Parathyroid adenoma (tissue), 2 donors: ENCODE data around the gene MLPH.

ENCODE experiments used
- H2AFZ ChIP-seq: fragments of 300-600 bp; sonication (generic); one replicate; pipeline ENCODE4 v1.7.0; 2017; ENCODE audit warnings: antibody characterized with exemption, mild to moderate bottlenecking
- H3K27ac ChIP-seq: fragments of 300-600 bp; sonication (generic); one replicate; pipeline ENCODE4 v1.7.0; 2017
- H3K27me3 ChIP-seq: fragments of 300-600 bp; sonication (generic); one replicate; pipeline ENCODE4 v1.7.0; 2017; ENCODE audit warnings: low read length; ENCODE audit not compliant: control insufficient read depth, insufficient read depth
- H3K36me3 ChIP-seq: fragments of 300-600 bp; sonication (generic); one replicate; pipeline ENCODE4 v1.7.0; 2017; ENCODE audit warnings: low read length; ENCODE audit not compliant: control insufficient read depth, insufficient read depth
- H3K4me1 ChIP-seq: fragments of 300-600 bp; sonication (generic); one replicate; pipeline ENCODE4 v1.7.0; 2017; ENCODE audit warnings: control low read depth
- H3K4me2 ChIP-seq: fragments of 300-600 bp; sonication (generic); one replicate; pipeline ENCODE4 v1.7.0; 2017; ENCODE audit warnings: low read length
- H3K4me3 ChIP-seq: fragments of 300-600 bp; sonication (generic); one replicate; pipeline ENCODE4 v1.7.0; 2017; ENCODE audit warnings: low read depth, low read length
- H3K79me2 ChIP-seq: fragments of 300-600 bp; sonication (generic); one replicate; pipeline ENCODE4 v1.7.0; 2017; ENCODE audit warnings: control low read depth
- H3K9ac ChIP-seq: fragments of 300-600 bp; sonication (generic); one replicate; pipeline ENCODE4 v1.7.0; 2017; ENCODE audit warnings: mild to moderate bottlenecking
- H3K9me3 ChIP-seq: fragments of 300-600 bp; sonication (generic); one replicate; pipeline ENCODE4 v1.7.0; 2017; ENCODE audit warnings: low read length; ENCODE audit not compliant: control insufficient read depth
- TF ChIP-seq, protein P1 (sequence below): fragments of 300-600 bp; sonication (generic); IDR thresholded peaks from one replicate; pipeline ENCODE4 v1.7.0; 2017; ENCODE audit warnings: antibody characterized with exemption, mild to moderate bottlenecking
- donor health status: primary hyperparathyroidism.

MLPH gene

DNA sequence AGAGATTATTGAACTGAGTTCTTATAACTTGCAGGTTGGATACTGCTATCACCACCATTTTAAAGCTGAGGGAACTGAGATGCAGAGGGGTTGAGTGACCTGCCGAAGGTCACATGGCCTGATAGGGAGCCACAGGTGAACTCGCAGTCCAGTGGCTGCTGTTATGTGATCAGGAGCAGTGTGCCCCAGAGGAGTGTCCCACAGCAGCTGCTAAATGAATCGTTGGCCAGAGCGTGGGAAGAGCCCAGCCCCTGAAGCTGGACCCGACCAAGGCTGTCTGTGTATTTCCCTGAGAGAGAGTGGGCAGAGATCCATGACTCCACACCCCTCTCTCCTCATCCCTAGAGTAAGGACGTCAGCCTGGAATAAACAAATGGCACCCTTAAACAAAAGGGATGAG, 52.6 kb downstream of the MLPH start:
- TF ChIP-seq, protein P1, sequence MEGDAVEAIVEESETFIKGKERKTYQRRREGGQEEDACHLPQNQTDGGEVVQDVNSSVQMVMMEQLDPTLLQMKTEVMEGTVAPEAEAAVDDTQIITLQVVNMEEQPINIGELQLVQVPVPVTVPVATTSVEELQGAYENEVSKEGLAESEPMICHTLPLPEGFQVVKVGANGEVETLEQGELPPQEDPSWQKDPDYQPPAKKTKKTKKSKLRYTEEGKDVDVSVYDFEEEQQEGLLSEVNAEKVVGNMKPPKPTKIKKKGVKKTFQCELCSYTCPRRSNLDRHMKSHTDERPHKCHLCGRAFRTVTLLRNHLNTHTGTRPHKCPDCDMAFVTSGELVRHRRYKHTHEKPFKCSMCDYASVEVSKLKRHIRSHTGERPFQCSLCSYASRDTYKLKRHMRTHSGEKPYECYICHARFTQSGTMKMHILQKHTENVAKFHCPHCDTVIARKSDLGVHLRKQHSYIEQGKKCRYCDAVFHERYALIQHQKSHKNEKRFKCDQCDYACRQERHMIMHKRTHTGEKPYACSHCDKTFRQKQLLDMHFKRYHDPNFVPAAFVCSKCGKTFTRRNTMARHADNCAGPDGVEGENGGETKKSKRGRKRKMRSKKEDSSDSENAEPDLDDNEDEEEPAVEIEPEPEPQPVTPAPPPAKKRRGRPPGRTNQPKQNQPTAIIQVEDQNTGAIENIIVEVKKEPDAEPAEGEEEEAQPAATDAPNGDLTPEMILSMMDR: no peak

DNA sequence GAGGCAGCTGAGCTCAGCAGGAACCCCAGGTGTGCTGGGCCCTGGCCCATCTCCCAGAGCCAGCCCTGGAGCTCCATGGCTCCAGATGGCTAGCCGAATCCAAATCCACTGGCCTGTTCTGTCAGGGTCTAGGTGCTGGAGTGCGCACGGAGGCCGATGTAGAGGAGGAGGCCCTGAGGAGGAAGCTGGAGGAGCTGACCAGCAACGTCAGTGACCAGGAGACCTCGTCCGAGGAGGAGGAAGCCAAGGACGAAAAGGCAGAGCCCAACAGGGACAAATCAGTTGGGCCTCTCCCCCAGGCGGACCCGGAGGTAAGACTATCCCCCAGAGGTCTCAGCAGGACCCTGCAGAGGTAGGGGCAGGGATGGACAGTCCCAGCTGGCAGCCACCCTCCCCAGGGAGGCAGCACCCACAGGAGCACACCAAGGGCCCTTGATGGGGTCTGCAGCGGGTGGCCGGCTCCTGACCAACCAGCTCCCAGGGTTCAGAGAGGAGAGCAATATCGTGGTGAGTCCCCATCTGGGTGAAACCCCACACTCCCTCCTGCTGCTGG, 53.2 kb downstream of the MLPH start:
- Histone ChIP-seq H3K27me3 (no peaks in the 10 kb centered on the region), H3K4me2 (no peak overlapping the region), H3K79me2 (no peaks in the 10 kb centered on the region), H3K36me3 (no peaks in the 10 kb centered on the region), H3K9me3 (no peaks in the 10 kb centered on the region), H3K4me1 (no peaks in the 10 kb centered on the region), H3K4me3 (no peak overlapping the region), H2AFZ (no peak overlapping the region), H3K27ac (no peak overlapping the region), H3K9ac (no peak overlapping the region)
- TF ChIP-seq, protein P1: no peak

More for the DNA sequence above, 52.6 kb downstream of the MLPH start:
- no peak overlapping the region for H3K9ac ChIP-seq
- H3K4me3 ChIP-seq: no peak overlapping the region
- no peak overlapping the region for H2AFZ ChIP-seq
- H3K4me2 ChIP-seq: no peak overlapping the region
- no peaks in the 10 kb centered on the region for H3K27me3 ChIP-seq
- H3K27ac ChIP-seq: no peak overlapping the region
- H3K79me2 ChIP-seq: no peaks in the 10 kb centered on the region
- no peaks in the 10 kb centered on the region for H3K9me3 ChIP-seq
- no peaks in the 10 kb centered on the region for H3K36me3 ChIP-seq
- no peaks in the 10 kb centered on the region for H3K4me1 ChIP-seq

DNA sequence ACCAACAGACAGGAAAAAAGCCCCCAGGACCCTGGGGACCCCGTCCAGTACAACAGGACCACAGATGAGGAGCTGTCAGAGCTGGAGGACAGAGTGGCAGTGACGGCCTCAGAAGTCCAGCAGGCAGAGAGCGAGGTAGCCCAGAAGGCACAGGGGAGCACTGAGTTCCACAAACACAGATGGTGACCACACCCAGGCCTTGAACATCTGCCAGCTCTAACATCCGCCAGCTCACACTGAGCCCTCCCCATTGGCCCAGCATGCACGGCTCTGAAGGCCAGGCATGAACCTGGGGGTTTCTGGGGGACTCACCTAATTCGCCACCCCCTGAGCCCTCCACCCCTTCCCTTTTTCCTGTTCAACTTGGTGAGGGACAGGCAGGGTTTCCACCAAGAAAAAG, 53.8 kb downstream of the MLPH start:
- H3K4me2 ChIP-seq: no peak overlapping the region

DNA sequence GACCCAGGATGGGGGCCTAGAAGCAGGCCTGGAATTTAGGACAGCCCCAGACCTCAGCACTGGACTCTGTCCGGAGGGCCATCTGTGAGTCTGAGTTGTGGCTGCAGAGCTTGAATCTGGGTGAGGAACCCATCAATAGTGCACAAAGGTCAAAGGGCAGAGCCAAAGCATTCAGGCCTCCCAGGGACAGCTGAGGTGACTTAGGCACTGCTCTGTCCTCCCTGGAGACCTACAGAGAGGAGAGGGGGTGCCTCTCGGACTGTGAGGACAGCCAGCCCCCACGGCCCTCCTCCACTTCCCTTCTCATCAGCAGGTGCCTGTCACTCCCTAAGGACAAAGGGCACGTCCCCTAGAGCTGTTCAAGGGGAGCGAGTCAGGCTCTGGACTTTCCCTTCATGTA, 54.2 kb downstream of the MLPH start:
- TF ChIP-seq, protein P1: no peak
- no peak overlapping the region for H3K9ac ChIP-seq
- no peak overlapping the region for H3K4me2 ChIP-seq
- no peaks in the 10 kb centered on the region for H3K27me3 ChIP-seq
- H3K9me3 ChIP-seq: no peaks in the 10 kb centered on the region
- H2AFZ ChIP-seq: no peak overlapping the region
- H3K4me1 ChIP-seq: no peaks in the 10 kb centered on the region
- H3K36me3 ChIP-seq: no peaks in the 10 kb centered on the region
- no peak overlapping the region for H3K27ac ChIP-seq
- no peak overlapping the region for H3K4me3 ChIP-seq
- H3K79me2 ChIP-seq: no peaks in the 10 kb centered on the region

More for the DNA sequence above, 53.8 kb downstream of the MLPH start:
- Histone ChIP-seq H3K4me1 (no peaks in the 10 kb centered on the region), H3K9ac (no peak overlapping the region), H3K4me3 (no peak overlapping the region), H3K79me2 (no peaks in the 10 kb centered on the region), H3K27ac (no peak overlapping the region), H3K9me3 (no peaks in the 10 kb centered on the region), H3K36me3 (no peaks in the 10 kb centered on the region), H2AFZ (no peak overlapping the region), H3K27me3 (no peaks in the 10 kb centered on the region)
- TF ChIP-seq, protein P1: no peak

DNA sequence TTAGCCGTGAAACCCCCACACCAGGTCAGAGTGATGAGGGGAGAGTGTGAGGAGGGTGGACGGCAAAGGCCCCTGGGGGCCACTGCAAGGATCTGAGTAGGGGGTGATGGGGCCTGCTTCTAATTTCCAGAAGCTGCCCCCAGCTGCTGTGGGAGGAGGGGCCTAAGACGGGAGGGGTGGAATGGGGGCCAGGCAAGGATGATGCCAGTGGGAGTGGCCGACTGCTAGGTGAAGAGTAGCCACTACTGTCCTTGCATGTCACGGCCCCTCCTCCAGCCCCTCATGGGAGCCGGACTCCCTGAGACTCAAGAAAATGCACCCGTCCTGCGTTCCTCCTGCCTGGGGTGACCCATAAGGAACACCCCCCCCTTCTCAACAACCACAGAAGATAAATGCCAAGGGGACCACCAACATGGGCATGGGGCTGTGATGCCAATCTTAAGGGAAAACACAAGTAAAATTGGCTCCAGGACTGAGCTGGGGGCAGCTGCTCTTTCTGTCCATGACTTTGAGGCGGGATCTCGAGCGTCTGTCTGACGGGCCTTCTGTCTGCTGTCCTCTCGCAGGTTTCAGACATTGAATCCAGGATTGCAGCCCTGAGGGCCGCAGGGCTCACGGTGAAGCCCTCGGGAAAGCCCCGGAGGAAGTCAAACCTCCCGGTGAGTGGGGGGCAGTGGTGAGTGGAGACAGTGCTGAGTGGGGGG, 55.1 kb downstream of the MLPH start:
- Histone ChIP-seq H3K4me1 (no peaks in the 10 kb centered on the region), H3K4me3 (no peak overlapping the region), H3K79me2 (no peaks in the 10 kb centered on the region), H3K9me3 (no peaks in the 10 kb centered on the region), H2AFZ (no peak overlapping the region), H3K9ac (no peak overlapping the region), H3K36me3 (no peaks in the 10 kb centered on the region), H3K27ac (no peak overlapping the region), H3K27me3 (no peaks in the 10 kb centered on the region), H3K4me2 (no peak overlapping the region)
- TF ChIP-seq, protein P1: no peak
